HG02840 (cell line): ENCODE data around the gene ZNF391.
"Not testable (repeated sequence)": the region's sequence is repeated elsewhere in the genome, so short reads cannot be mapped to it uniquely, and the experiment has no call there.

Source experiments
- ATAC-seq: cut with Tn5 transposase; IDR thresholded peaks from one replicate; pipeline ENCODE4 v1.9.1; 2021; ENCODE audit warnings: mild to moderate bottlenecking, moderate library complexity, moderate number of reproducible peaks; ENCODE audit not compliant: unreplicated experiment, low FRiP score

ZNF391 gene

DNA sequence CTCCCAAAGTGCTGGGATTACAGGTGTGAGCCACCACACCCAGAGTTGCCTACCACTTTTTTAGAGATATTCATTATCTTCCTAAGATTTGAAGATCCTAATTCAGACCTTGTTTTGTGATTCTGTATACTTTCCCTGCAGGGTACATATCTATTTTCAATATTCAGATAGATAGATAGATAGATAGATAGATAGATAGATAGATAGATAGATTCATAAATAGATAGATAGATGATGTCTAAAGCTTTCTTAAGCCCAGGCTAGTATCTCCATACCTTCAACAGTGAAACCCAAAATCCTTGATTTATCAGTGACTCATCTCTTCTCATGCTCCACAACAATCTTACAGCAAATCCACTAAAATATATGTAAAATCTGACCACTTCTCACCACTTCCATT is 30.8 kb downstream of the ZNF391 start:
- no peak for ATAC-seq

DNA sequence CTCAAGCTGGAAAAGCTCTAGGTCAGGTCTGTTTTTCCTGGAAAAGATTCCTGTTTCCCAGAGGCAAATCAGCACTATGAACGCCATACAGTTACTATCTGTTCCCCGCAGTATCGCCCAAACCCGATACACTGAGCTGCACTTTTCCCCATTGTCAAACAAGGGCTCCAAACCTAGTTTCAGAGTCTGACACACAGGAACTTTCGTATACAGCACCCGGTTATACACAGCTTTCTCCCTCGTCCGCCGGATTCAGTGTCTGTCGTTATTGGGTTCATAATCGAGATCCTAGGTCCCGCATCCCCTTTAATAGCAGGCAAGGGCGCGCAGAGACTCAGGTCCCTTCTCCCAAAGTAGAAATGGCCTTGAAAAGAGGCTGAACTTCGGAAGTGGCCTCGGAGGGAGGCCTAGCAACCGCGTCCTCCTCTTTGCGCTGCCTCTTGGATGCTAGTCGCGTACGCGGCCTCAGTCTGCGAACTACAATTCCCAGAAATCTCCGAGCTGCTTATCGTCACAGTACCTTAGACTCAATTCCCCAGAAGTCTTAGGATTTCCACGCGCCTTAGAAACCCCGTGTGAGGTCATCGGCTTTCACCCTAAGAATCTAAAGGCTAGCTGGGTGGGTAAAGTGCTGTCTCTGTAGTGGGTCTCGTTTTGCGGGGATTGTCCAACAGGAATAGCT is 34.2 kb downstream of the ZNF391 start:
- no peak for ATAC-seq

DNA sequence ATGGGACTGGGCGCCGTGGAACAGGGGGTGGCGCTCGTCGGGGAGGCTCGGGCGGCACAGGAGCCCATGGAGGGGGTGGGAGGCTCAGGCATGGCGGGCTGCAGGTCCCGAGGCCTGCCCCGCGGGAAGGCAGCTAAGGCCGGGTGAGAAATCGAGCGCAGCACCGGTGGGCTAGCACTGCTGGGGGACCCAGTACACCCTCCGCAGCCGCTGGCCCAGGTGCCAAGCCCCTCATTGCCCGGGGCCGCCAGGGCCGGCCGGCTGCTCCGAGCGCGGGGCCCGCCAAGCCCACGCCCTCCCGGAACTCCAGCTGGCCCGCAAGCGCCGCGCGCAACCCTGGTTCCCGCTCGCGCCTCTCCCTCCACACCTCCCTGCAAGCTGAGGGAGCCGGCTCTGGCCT is 36.3 kb downstream of the ZNF391 start:
- not testable (repeated sequence) for ATAC-seq

DNA sequence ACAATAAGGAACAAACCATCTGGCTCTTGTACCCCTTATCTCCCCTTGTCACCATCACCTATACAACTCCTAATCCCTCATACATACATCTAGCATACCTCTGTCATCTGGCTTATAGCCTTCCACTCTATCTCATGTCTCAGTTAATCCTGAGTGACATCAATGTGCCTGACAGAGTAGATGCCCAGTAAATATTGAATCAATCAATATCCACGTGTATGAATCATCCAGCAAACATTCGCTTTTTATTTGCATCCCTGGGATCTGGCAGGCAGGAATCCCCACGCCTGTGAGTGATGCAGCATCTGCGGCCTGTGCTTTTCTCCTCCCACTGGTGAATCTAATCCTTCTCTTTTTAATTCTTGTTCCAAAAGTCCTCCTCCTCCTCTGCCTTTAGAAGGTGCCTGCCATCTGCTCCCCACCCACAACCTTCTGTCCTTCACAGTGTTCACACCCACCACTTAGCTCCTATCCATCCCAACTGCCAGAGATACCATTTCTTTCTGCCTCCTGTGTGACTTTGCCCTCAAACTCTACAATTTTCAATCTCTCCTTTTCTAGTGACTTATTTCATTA is 37.6 kb downstream of the ZNF391 start:
- ATAC-seq: no peak

DNA sequence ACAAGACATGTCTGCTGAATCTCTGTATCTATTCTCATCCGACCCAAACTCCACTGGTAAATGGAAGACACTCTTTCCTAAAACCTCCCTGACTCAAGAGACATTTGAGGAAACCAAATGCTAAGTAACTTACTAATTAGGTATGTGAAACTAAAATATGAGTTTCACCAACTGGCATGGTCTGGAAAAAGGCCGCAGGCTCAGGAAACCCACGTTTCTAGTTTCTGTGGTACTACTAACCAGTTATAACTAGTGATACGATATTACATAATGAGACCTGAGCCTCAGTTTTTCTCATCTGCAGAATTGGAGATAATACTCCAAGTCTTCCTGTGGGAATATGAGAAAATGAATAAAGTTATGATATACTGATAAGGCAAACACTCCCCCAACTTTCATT is 39.9 kb downstream of the ZNF391 start:
- ATAC-seq: no peak

DNA sequence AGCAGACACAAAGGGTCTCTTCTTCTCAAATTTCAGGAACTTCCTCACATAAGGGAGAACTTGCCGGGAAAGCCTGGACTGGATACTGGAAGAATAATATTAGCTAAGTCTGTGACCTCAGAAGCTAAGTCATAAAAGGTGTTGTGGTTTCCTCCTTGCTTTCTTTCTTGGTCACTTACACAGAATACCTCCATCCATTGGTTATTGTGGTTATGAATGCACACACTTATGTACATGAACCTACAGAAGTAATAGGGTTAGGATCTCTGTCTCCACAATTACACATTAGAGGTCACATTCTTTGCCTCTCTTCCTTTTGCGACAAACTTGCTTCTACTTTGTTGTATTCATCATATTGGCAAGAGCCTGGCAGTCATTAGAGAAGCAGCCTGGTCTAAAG is 40.4 kb downstream of the ZNF391 start:
- no peak for ATAC-seq

DNA sequence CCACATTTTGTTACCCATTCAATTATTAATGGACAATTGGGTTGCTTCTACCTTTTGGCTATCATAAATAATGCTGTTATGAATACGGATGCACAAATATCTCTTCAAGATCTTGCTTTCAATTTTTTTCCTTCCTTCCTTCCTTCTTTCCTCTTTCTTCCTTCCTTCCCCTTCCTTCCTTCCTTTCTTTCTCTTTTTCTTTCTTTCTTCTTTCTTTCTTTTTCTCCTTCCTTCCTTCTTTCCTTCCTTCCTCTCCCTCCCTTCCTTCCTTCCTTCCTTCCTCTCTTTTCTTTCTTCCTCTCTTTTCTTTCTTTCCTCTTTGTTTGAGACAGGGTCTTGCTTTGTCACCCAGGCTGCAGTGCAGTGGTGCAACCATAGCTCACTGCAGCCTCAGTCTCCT is 45.2 kb downstream of the ZNF391 start:
- ATAC-seq: no peak

DNA sequence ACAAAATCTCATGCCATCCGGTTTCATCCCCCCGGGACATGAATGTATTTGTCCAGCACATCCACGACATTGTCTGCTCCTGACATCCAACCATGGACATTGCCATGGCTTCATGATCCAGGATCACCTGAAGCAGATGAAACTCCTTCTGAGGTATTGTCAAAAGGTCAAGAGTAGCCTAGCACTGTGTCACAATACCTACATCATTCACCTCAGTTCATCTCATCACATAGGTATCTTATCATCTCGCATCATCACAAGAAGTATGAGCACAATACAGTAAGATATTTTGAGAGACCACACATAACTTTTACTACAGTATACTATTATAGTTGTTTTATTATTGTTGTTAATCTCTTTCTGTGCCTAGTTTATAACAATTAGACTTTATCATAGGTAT is 50.8 kb downstream of the ZNF391 start:
- ATAC-seq: no peak

DNA sequence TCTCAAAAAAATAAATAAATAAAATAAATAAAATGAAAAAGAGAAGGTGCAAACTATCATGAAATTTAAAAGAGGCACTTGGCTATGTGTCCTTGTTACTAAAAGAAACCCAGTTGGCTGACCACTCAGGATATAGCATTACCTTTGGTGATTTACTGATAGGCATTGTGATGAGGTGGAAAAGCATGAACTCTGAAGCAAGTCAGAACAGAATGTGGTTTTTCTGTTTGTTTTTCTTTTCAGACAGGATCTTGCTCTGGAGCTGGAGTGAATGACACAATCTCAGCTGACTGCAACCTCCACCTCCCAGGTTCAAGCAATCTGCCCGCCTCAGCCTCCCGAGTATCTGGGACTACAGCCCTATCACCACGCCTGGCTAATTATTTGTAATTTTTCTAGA is 52.4 kb downstream of the ZNF391 start:
- ATAC-seq: no peak

DNA sequence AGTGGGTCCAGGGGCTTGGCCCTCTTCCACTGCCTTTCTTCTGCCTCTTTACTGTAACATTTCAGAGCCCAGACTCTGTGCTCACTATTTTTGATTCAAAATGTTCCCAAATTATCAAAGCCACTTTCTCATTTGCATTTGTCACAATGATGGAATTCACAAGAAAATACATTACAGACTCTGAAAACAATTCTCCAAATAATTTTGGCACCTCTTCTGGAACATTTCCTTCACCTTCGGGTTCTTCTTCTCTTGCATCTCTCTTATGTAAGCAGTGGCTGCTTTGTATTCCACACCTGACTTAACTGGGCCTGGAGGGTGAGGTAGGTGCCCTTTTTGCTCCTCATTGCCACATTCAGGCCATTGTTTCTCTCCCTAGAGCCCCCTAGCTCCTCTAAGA is 54.4 kb downstream of the ZNF391 start:
- no peak for ATAC-seq

DNA sequence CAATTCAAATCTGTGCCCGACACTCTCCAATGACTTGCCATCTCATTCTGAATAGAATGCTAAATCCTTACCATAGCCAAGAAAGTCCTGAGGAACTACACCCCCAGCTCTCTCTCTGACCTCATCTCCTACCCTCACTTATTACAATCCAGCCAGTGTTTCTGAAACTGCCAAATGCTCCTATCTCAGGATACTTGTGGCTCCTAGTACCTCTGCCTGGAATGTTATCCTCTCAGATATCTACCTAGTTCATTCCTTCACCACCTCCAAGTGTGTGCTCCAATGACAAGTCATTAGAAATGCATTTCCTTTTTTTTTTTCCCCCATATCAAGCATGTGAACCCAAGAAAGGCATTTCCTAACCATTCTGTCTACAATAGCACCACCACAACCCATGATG is 59.9 kb downstream of the ZNF391 start:
- ATAC-seq: no peak

DNA sequence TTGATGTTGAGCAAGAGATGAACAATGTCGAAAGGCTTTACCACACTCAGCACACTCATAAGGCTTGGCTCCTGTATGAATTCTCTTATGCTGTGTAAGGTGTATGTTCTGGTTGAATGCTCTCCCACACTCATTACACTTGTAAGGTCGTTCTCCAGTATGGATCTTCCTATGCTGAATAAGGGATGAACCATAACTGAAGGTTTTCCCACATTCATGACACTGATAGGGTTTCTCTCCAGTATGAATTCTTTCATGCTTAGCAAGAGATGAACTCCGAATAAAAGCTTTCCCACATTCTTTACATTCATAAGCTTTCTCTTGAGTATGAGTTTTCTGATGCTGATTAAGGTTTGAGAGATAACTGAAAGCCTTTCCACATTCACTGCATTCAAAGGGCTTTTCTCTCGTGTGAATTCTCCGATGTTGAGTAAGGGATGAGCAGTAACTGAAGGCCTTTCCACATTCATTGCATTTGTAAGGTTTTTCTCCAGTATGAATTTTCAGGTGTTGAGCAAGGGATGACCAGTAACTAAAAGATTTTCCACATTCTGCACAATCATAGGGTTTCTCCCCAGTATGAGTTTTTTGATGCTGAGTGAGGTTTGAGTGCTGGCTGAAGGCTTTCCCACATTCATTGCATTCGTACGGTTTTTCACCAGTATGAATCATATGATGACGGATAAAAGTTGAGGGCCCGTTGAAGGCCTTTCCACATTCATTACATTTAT is 63.3 kb downstream of the ZNF391 start:
- no peak for ATAC-seq

DNA sequence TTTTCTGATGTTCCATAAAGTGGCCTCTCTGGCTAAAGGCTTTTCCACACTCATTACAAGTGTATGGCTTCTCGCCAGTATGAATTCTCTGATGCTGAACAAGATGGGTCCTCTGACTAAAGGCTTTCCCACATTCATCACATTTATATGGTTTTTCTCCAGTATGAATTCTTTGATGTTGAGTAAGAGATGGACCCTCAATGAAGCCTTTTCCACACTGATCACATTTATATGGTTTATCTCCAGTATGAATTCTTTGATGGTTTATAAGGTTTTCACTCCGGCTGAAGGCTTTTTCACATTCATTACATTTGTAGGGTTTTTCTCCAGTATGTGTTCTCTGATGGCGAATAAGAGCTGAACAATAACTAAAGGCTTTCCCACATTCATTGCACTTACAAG is 63.9 kb downstream of the ZNF391 start:
- ATAC-seq: no peak
